ENCODE results near the gene MAX. TPM values are rescaled to one million over a fixed set of nuclear protein-coding genes. Genes with fewer than 3 reads are reported as not detected.

The MAX gene
- total RNA-seq, 1 donor from 2014 or later, result 63.0 TPM

DNA sequence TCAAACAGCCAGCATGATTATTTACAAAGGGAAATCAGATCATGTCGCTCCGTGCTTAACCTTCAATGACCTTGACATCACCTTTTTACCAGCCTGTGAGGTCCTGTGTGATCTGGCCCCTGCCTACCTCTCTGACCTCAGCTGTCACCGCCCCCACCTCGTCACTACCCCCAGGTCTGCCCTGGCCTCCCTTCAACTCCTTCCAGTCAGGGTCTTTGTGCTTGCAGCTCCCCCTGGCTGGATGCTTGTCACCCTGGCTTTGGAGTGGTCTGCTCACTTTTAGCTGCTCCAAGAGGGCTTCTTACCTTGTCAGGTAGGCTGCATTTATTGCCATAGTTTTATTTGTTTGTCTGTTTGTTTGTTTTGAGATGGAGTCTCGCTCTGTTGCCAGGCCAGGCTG is 8.2 kb upstream of the MAX start:
- H3K36me3 Mint-ChIP-seq (ENCODE audit: insufficient read depth), result no peaks in the 10 kb centered on the region
- no peaks in the 10 kb centered on the region for H3K27me3 Mint-ChIP-seq
- H3K4me3 Mint-ChIP-seq (ENCODE audit: low read depth), result no peak overlapping the region
- DNase-seq (ENCODE audit: low spot score, unreplicated experiment), result no peak
- peak overlapping the region; percentile 58 for H3K27ac Mint-ChIP-seq
- TF ChIP-seq, protein P1, sequence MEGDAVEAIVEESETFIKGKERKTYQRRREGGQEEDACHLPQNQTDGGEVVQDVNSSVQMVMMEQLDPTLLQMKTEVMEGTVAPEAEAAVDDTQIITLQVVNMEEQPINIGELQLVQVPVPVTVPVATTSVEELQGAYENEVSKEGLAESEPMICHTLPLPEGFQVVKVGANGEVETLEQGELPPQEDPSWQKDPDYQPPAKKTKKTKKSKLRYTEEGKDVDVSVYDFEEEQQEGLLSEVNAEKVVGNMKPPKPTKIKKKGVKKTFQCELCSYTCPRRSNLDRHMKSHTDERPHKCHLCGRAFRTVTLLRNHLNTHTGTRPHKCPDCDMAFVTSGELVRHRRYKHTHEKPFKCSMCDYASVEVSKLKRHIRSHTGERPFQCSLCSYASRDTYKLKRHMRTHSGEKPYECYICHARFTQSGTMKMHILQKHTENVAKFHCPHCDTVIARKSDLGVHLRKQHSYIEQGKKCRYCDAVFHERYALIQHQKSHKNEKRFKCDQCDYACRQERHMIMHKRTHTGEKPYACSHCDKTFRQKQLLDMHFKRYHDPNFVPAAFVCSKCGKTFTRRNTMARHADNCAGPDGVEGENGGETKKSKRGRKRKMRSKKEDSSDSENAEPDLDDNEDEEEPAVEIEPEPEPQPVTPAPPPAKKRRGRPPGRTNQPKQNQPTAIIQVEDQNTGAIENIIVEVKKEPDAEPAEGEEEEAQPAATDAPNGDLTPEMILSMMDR (IDR thresholded peaks at IDR 0.05; ENCODE audit: unreplicated experiment), result no peak
- H3K4me1 Mint-ChIP-seq (ENCODE audit: low read depth), result peaks cover 12% of the 10 kb centered on the region
- H3K9me3 Mint-ChIP-seq (ENCODE audit: low read depth), result no peaks in the 10 kb centered on the region

- TF ChIP-seq, protein P1 (IDR thresholded peaks at IDR 0.05; ENCODE audit: unreplicated experiment), result no peak
- H3K36me3 Mint-ChIP-seq (ENCODE audit: insufficient read depth), result no peaks in the 10 kb centered on the region
- H3K27me3 Mint-ChIP-seq, result peaks cover 4% of the 10 kb centered on the region
Measured at GRCh38 chr14:65109357-65109756, 7.0 kb upstream of the MAX start.

DNA sequence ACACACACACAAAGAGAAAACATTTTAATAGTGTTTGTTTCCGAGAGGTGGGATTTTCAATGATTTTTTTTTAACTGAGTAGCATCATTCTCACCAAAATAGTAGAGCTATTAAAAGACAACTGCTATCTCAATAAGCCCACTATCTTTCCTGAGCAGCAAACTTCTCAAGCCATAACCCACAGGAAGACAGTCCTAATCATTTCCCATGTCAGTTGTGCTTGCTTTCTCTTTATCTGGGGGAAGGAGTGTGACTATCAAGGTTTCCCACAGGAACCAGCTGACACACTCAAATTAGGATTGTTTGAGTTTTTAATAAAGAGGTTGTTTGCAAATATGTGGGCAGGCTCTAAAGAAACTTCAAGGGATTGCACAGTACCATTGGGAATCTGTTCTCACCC is 4.9 kb upstream of the MAX start:
- peaks cover 16% of the 10 kb centered on the region for H3K4me1 Mint-ChIP-seq (ENCODE audit: low read depth)
- TF ChIP-seq, protein P1 (IDR thresholded peaks at IDR 0.05; ENCODE audit: unreplicated experiment), result no peak
- DNase-seq (ENCODE audit: low spot score, unreplicated experiment), result no peak
- no peaks in the 10 kb centered on the region for H3K9me3 Mint-ChIP-seq (ENCODE audit: low read depth)
- H3K27me3 Mint-ChIP-seq, result peaks cover 8% of the 10 kb centered on the region
- no peak overlapping the region for H3K4me3 Mint-ChIP-seq (ENCODE audit: low read depth)
- H3K36me3 Mint-ChIP-seq (ENCODE audit: insufficient read depth), result no peaks in the 10 kb centered on the region
- H3K27ac Mint-ChIP-seq, result peak overlapping the region; percentile 67

More at GRCh38 chr14:65109357-65109756, 7.0 kb upstream of the MAX start:
- Mint-ChIP-seq H3K4me3 (ENCODE audit: low read depth) (no peak overlapping the region), H3K4me1 (ENCODE audit: low read depth) (peaks cover 12% of the 10 kb centered on the region), H3K9me3 (ENCODE audit: low read depth) (no peaks in the 10 kb centered on the region), H3K27ac (no peak overlapping the region)
- no peak for DNase-seq (ENCODE audit: low spot score, unreplicated experiment)

GRCh38 chr14:65106736-65107135 is 4.4 kb upstream of the MAX start:
- Mint-ChIP-seq H3K27me3 (peaks cover 8% of the 10 kb centered on the region), H3K4me1 (ENCODE audit: low read depth) (peaks cover 15% of the 10 kb centered on the region), H3K36me3 (ENCODE audit: insufficient read depth) (no peaks in the 10 kb centered on the region), H3K4me3 (ENCODE audit: low read depth) (no peak overlapping the region), H3K27ac (no peak overlapping the region), H3K9me3 (ENCODE audit: low read depth) (no peaks in the 10 kb centered on the region)
- no peak for DNase-seq (ENCODE audit: low spot score, unreplicated experiment)
- TF ChIP-seq, protein P1 (IDR thresholded peaks at IDR 0.05; ENCODE audit: unreplicated experiment), result no peak

DNA sequence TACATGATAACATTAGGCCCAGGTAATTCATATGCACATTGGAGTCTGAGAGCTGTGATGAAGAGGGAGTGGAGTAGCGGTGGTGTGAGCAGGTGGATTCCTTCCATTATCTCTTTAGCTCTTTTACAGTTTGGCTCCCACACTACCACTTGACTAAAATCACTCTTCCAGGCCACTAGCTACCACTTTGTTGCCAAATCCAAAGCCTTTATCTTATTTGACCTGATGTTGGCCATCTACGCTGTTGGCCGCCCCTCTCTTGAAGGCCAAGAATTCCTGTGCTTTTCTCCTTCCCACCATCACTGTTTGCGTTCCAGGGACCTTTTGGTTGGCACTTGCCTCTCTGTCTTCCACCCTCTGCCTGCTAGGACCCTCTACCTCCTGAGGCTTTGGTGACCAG is 4.0 kb upstream of the MAX start:
- no peak for DNase-seq (ENCODE audit: low spot score, unreplicated experiment)
- peaks cover 8% of the 10 kb centered on the region for H3K27me3 Mint-ChIP-seq
- H3K36me3 Mint-ChIP-seq (ENCODE audit: insufficient read depth), result no peaks in the 10 kb centered on the region
- H3K4me3 Mint-ChIP-seq (ENCODE audit: low read depth), result no peak overlapping the region
- TF ChIP-seq, protein P1 (IDR thresholded peaks at IDR 0.05; ENCODE audit: unreplicated experiment), result no peak
- H3K4me1 Mint-ChIP-seq (ENCODE audit: low read depth), result peaks cover 12% of the 10 kb centered on the region
- H3K9me3 Mint-ChIP-seq (ENCODE audit: low read depth), result no peaks in the 10 kb centered on the region
- H3K27ac Mint-ChIP-seq, result no peak overlapping the region

All from progenitor cell of endocrine pancreas (in vitro differentiated cells).